ENCODE measurements around the gene TTC7B.

TTC7B gene

DNA sequence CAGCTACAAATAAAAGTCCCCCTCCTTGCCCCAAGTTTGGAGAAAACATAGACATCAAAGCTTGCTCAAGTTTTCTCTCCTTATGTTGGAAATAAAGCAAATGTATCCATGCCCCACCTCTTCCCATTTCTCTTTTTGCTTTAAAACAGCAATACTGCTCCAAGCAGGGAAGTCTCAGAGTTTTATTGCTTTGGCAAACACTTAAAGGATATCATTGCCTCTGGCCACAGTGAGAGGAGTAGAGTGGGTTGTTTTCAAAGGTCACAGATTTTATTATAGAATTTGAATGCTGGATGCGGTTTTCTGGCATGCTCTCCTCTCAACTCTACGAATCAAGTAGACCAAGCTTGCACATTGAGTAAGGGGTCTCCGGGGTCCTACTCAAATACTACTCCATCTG, 149.7 kb downstream of the TTC7B start:
- DNase-seq, result no peak

- no peak for DNase-seq
Measured at GRCh38 chr14:90665321-90666000, 150.8 kb downstream of the TTC7B start.

DNA sequence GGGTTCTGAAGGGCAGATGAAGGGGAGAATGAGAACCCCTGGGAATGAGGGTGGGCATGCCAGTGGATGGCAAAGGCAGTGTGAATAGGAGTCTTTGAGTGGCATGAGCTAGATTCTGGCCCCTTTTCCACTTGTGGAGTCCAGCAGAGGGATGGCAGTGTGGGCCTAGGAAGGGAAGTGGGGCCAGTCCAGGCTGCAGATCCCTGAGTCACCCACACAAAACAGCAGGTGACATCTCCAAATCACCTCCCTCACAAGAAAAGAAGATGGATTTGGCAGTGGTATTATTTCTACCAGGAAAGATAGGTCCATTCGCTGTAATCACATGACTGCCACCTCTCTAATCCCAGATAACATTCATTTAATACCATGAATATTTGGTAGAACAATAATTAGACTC, 151.3 kb downstream of the TTC7B start:
- DNase-seq, result no peak

GRCh38 chr14:90663680-90664079, 152.6 kb downstream of the TTC7B start:
- DNase-seq, result no peak

DNA sequence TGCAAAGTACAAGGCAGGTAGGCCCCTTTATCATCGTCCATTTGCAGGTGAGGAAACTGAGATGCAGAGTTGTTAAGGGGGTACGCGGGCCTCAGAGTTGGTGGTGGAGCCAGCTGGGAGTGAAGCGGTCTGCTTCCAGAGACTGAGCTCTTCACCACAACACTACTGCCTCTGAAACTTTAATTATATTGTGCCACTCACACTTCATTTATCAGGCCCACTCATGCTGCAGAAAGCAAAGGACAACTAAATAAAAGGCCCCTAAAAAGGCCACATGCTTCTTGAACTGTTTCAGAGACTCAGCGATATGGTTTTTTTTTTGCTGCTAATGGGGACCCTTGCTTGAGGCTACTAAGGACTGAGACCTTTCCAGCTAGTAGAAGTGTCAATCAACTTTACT, 153.1 kb downstream of the TTC7B start:
- DNase-seq, result no peak

GRCh38 chr14:90661866-90662265, 154.4 kb downstream of the TTC7B start:
- no peak for DNase-seq

DNA sequence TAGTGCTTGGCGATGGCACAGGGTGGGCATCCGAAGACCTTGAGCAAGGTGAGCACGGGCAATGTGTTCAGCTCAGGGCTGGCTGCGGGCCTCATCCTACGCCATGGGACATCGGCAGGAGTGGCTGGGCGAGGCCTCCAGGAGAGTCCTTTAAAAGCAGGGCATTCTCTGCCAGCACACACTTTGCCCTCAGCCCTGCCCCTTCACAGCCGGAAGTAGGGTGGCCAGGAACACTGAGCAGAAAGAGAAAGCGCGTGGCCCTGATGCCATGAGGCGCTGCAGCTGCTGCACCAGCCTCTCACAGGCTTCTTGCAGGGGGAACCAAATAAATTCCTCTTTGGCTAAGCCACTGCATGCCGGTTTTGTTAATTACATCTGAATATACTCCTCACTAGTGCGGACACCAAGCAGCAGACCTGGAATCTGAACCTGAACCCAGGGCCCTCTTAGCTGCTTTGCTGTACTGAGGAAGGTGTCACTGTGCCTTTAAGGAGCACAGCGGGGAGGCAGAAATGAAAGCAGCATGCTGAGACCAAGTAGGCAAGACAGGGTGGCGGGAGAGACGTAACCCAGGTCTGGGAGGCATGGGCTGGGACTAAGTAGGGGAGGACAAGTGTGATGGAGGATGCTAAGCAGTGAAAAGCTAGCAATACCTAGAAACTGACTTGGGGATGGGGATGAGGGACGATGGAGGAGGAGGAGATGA, 155.2 kb downstream of the TTC7B start:
- DNase-seq, result no peak

GRCh38 chr14:90659156-90659555, 157.1 kb downstream of the TTC7B start:
- DNase-seq, result no peak

- no peak for DNase-seq
Measured at GRCh38 chr14:90658541-90658967, 157.7 kb downstream of the TTC7B start.

DNA sequence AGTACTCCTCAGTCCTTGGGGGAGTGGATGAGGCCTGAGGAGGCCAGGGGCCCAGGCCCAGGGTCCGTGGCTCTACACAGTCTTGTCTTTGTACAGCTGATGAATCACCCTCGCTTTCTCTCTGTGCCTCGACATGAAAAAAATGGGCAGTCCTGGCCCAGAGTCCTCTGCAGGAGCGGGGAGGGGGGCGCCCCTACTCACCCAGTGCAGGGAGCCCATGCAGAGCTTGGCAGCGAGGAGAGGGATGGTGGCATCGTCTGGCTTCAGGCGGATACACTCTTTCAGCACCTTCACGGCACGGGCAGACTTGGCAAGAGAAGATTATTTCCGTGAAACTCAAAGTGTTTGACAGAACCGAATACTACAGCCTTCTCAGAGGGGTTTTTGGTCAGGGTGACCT, 159.3 kb downstream of the TTC7B start:
- DNase-seq, result no peak

DNA sequence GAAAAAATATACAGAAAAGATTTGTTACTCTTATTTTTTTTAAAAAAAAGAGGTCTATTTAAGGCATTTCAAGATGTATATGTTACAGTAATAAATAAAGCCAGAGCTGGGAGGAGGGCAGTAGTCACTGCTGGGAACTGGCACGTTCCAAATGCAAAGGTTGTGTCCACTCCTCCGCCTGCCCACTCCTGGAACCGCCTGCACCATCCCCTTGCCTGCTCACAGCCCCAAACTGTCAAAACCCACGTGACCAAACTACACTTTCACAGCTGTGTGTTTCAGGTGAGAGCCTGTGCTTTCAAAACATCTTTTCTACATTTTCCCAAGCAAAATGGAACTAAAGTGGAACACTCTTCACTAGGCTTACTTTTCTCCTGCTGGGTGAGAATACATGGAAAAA, 160.4 kb downstream of the TTC7B start:
- DNase-seq, result no peak

DNA sequence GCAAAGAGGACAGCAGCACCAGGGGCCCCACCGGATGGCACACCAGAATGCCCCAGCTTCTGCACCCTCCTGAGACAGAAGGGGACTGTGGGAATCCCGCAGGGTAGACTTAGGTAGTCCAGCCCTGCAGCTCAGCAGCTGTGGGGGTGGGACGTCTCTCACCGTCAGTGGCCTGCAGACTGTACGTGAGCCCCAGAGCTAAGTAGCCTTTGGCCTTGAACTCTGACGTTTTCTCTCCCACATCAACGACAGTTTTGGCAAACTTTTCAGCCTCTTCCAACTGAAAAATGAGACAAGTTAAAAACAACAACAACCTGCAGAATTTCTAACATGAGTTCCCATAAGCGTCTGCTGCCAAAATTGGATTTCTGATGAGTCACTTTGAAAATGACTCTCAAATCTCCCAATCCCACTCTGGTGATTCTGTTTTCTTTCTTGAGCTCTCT, 161.4 kb downstream of the TTC7B start:
- no peak for DNase-seq

GRCh38 chr14:90652626-90653025, 163.6 kb downstream of the TTC7B start:
- no peak for DNase-seq

GRCh38 chr14:90651976-90652560, 164.2 kb downstream of the TTC7B start:
- no peak for DNase-seq

- DNase-seq, result no peak
Measured at GRCh38 chr14:90651271-90651804, 164.9 kb downstream of the TTC7B start.

GRCh38 chr14:90649557-90650135, 166.6 kb downstream of the TTC7B start:
- DNase-seq, result no peak

GRCh38 chr14:90649083-90649482, 167.1 kb downstream of the TTC7B start:
- DNase-seq, result no peak

- DNase-seq, result no peak
Measured at GRCh38 chr14:90648421-90648820, 167.8 kb downstream of the TTC7B start.

DNA sequence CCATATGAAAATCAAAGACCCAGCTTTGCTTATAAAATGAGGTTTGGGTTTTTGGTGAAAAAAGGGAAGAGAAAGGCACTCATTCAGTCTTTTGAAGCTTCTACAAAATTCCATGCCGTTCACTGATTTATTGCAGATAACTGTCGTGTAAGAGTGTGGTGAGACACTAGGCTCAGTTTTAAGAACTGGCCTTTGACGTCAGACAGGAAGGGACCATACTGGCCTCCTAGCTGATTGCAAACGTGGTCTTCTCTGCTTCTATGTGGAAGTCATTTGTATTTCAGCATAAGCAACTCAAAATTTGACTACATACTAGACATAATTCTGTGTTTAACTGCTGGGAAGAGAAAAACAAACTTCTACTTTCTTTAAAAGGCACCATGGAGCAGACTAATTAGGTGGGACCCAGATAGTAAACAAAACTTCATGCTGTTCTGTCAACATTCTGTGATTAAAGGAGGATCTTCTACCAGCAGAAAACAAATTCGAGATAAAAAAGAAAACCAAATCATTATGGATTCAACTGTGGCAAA, 168.7 kb downstream of the TTC7B start:
- DNase-seq, result no peak

DNA sequence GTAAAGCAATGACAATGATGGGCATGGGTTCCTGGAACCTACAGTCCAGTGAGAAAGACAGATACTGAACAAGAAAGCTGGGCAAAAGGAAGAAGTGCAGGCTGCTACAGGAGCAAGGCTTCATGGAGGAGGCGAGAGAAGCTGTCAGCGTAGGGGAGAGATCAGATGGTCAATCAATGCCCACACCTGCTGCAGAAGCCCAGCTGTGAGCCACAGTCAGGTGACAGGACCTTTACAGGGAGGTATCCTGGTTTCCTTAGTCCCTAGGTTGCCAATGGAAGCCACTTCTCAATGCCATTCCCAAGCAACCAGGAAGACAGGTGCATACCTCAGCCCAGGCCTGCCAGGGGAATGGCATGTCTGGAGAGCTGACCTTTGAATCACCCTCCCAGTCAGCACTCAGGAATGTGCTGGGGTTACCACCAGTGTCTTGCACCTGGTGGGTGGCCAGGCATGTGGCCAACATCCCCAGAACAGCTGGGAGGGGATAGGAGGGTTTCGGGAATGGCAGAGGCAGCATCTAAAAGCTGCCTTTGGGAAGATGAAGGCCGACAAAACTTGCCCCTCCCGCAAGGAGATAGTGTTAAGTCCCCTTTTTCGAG, 170.3 kb downstream of the TTC7B start:
- DNase-seq, result no peak

DNA sequence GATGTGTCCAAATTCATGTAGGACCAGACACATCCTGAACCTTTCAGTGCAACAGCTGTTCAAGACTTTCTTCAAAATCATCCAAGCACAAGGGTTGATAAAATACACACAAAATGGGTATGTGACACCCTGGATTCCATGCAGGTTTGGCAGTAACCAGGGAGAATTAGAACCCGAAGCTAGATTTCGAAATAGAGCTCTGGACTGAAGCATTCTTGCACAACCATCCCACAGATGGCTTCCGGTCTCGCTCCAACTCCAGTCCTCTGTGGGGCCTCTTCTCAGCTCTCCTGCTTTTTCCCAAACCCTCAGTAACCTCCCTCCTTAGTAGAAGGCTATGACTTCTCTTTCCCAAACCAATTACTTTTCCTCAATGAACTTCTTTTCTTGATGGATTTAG, 171.3 kb downstream of the TTC7B start:
- DNase-seq, result no peak

GRCh38 chr14:90643982-90644670, 172.1 kb downstream of the TTC7B start:
- no peak for DNase-seq

Measured in NCI-H774 (cell line).